Pulmonary artery endothelial cell (primary cell): Measurements from ENCODE around the gene CDKAL1. TPM values are rescaled to one million over a fixed set of nuclear protein-coding genes. Genes with fewer than 3 reads are reported as not detected.
"Not testable (repeated sequence)": the region's sequence is repeated elsewhere in the genome, so short reads cannot be mapped to it uniquely, and the experiment has no call there.

ENCODE experiments used
- DNase-seq: peaks from one replicate; pipeline ENCODE4 v3.0.0-alpha.2; 2011; ENCODE audit warnings: low read depth, low spot score
- total RNA-seq: library from RNA; depleted of rRNA; stranded (reverse); fragments of >200 nt; gene quantifications from 2 replicates; pipeline ENCODE4 v1.2.3, GENCODE V29; 2014

CDKAL1 gene
- total RNA-seq, 1 donor from 2014 or later, result 21.8 TPM

DNA sequence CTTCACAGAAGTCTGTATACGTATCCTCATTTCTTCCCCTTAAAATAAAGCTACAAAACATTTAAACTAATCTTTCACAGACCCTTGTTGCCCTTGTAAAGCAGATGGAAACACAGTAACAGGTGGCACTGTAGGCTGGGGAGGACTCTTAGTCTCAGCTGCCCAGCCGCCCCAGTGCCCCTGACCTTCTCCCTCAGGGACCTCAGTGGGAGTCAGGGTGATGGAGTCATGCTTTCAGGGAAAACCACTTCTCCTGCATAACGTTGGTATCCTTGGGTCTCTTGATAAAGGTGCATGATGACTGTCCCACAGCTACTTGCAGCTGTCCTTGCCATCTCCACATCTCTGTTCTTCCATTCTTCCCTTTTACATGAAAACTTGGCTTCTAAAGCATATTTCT, 198.6 kb downstream of the CDKAL1 start:
- no peak for DNase-seq

DNA sequence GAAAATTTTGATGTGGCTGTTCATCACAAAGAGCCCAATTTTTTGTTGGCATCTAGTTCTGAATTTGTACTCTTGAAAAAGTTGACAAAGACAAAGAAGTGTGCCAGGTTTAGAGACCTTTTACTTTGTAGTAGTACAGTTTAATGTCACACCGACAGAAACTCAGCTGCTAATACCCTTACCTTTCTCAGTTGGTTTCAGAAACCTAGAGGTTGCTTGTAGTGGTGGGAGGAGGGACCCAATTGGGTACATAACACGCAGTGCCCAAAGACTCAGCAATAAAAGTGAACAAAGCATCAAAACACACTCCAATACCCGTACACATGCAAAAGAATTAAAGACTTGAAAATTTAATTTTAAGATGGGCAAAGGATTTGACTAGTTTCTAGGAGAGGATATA, 203.7 kb downstream of the CDKAL1 start:
- no peak for DNase-seq

DNA sequence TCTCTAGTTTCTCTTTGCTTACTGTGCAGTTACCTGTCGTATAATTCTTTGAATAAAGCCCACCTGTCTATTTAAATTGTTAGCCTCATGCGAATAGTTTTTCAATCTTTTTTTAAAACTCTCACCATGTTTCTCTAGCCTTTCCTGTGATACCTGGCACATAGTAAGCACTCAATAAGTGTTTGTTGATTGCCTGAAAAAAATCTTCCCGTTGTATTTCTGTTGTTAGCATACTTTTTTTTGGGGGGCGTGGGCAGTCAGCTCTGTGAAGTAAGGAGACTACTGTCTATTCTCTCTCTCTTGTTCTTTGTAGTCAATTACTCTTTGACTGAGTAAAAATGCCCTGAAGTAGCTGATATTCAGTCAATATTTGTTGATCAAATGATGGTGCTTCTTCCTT, 205.8 kb downstream of the CDKAL1 start:
- no peak for DNase-seq

DNA sequence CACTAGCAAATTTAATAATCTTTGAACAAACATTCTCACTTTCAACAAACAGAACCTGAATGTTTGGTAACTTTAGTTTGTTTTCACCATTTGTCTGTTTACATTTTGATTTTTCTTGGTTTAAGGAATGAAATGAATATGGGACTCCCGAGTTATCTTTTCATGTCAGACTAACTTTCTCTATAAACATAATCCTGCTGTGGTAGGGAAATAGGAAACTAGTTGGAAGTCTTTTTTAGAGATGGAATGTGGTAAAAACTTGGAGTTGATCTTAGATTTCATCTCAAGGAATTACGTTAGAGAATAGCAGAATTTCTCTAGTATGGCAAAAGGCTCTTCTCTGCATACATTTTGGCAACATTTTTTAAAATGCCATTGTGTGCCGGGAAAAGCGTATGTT, 206.5 kb downstream of the CDKAL1 start:
- no peak for DNase-seq

DNA sequence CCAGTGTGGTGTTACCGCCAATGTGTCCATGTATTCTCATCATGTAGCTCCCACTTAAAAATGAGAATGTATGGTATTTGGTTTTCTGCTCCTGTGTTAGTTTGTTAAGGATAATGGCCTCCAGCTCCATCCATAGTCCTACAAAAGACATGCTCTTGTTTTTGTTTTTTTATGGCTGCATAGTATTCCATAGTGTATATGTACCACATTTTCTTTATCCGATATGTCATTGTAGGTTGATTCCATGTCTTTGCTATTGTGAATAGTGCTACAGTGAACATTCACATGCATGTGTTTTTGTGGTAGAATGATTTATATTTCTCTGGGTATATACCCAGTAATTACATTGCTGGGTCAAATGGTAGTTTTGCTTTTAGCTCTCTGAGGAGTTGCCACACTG, 207.2 kb downstream of the CDKAL1 start:
- no peak for DNase-seq

DNA sequence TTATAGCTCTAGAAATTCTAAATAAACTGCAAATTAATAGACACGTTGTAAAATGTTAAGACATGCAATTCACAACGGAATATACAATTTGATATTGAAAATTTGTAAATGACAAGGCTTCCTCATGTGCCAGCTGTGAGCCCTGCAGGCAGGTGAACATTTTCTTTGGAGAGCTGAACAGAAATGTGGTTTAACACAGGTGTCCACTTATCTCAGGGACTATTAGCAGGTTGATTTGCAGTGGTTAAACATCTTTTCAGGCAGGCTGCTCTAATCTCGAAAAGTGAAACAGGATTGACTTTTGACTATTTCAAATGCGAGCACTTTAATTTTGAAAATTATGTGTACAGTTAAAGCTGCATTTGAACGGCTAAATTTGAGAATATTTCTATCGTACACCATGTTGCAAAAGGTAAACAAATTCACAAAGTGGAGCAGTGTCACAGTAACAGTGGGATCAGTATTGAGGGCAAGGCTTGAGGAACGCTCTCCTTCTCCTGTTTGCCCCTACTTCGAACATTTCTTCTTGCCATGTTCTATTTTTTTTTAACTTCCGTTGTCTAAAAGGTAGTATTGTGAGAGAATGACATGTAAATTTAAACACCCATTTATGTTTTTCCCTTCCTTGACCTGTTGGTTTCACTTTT, 210.8 kb downstream of the CDKAL1 start:
- no peak for DNase-seq

DNA sequence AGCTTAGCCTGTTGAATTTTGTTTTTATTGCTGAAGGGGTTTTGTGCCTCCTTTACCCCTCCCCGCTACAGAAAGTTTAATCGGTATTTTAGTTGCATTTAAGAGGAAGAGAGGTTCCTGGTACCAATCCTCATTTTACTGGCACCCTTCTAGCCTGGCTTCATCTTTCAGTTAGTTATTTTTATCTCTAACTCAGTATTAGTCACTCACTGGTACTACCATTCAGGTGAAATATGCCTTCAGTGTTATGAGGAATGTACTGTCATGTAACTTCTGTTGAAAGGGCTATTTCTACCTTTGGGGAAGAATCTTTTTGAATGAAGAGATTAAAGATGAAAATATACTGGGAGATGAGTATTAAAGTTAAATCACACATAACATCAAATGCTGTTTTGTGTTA, 211.8 kb downstream of the CDKAL1 start:
- DNase-seq, result no peak

DNA sequence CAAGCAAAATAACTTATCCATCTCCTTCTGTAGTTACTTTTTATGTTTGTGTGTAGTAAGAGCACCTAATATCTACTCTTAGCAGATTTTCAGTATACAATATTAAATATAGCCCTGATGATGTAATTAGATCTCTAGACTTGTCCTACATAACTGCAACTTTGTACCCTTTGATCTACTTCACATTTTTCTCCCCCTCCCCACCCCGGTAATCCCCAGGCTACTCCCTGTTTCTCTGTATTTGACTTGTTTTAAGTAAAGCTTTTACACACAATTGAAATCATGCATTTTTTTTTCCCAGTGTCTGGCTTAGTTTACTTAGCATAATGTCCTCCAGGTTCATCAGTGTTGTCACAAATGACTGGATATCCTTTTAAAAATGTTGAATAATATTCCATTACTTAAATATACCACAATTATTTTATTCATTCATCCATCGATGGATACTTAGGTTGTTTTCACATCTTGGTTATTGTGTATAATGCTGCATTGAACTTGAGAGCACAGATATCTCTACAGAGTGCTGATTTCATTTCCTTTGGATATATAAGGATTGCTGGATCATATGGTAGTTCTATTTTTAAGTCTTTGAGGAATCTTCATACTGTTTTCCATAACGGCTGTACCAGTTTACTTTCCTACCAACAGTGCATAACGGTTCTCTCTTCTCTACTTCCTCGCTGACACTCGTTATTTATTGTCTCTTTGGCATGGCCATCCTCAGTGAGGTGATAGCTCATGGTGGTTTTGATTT, 212.7 kb downstream of the CDKAL1 start:
- DNase-seq, result no peak

DNA sequence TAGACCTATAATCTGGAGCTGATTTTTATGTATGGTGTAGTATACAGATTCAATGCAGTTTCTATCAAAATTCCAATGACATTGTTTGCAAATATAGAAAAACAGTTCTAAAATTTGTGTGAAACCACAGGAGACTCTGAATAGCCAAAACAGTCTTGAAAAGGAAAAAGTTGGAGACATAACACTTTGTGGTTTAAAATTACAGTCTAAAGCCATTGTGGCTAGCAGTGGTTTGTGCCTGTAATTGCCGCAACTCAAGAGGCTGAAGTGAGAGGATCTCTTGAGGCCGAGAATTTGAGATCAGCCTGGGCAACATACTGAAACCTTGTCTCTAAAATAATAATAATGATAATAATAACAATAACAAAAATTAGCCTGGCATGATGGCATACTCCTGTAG, 213.7 kb downstream of the CDKAL1 start:
- DNase-seq, result no peak

DNA sequence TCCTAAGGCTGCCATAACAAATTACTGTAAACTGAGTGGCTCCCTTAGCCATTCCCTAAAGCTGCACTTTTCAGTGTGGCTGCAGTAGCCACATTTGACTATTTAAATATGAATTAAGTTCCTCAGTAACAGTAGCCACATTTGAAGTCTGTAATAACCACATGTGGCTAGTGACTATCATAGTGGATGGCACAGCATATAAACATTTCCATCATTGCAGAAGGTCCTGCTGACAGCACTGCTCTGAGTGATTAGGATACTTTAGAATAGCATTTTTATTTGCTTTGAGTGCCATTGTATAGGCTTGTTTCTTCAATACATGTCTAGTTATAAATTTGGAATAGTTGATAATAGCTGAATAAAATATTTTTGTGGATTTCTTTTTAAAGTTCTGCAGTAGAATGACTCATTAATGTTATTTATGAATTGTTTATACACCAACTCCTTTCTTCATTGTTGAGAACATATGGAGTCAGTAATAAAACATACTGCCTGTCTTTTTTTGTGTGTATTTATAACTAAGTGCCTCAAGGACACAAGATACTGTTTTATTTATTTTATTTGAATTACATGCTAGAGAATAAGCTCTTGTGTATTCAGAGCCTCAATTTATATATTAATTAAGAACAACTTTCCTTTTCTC, 217.2 kb downstream of the CDKAL1 start:
- no peak for DNase-seq

DNA sequence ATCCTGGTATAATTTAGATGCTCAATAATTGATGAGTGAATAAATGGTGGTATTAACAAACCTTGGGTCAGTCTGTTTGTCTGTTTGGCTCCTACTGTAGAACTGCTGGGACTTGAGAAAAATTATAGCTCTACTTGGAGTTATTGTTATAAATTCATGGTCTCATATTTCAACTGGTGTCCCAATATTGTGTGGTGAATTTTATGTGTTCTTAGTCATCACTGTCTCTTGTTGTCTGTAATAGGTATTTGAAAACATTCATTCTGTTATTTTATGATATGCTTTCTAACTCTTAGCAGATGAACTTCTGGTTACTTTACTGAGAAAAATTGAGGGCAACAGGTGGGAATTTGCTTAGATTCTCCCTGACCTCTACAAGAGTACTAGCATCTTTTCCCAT, 221.4 kb downstream of the CDKAL1 start:
- DNase-seq, result no peak

DNA sequence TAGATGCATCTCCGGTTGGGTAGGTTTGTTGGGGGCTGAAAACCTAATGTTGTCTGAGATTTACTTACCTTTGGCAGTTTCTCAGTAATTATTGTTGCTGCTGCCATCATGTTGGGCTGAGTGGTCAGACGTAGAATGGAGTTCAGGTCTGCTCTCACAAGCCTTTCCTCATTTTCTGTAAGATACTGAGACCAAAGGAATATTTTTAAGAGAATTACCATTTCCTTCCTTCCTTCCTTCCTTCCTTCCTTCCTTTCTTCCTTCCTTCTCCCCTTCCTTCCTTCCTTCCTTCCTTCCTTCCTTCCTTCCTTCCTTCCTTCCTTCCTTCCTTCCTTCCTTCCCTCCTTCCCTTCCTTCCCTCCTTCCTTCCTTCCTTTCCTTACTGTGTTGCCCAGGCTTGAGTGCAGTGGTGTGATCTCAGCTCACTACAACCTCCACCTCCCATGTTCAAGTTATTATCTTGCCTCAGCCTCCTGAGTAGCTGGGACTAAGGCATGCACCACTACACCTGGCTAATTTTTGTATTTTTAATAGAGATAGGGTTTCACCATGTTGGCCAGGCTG, 222.4 kb downstream of the CDKAL1 start:
- DNase-seq, result not testable (repeated sequence)

DNA sequence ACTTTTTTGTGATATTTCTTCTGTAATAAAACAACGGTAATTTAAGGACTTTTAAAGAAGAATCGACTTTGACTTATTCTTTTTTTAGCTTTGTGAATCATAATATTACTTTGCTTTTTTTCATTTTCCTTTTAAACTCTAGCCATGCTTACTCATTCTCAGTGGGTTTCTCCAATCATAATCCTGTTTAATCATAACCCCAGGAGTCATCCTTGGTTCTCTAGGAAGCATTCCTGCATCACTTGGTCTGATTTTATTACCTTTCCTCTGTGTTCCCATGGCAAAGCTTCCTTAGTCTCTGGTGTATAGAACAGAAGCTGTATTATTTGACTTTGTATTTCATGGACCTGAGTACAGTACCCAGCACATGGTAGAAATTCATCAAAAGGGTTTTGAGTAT, 223.5 kb downstream of the CDKAL1 start:
- DNase-seq, result no peak

DNA sequence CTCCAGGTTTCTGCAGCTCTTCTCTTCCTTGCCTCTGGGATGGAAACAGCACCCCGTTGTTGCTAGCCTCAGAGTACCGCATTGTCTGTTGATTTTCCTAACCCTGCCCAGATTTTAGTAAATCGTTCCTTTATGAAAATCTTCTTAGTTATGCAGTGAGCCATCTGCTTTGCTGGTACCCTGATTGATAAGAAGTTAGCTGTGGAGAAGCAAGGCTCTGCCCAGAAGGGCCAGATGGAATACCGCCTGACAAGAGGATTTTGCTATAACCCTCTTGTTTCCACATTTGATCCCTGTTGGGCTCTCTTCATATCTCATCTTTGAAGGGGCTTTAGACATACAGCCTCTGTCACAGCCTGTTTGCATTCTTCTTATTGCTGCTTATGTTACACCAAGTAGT, 229.0 kb downstream of the CDKAL1 start:
- no peak for DNase-seq

DNA sequence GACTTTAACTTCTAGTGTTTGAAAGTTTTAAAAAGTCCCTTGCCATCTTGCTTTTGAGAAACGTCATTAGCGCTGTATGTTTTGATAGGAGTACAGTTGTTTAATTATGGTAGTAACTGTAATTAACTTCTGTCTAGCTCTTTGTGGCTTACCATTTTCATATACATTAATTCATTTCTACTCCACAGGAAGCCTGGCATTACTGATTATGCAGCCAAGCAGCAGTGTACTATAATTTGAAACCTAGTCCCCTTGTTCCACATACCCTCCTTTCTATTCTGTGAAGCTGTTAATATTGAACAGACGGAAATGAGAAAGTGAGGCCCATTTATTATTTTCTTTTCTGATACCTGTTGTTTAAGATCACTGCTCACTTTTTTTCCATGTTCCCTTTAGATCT, 235.4 kb downstream of the CDKAL1 start:
- no peak for DNase-seq

DNA sequence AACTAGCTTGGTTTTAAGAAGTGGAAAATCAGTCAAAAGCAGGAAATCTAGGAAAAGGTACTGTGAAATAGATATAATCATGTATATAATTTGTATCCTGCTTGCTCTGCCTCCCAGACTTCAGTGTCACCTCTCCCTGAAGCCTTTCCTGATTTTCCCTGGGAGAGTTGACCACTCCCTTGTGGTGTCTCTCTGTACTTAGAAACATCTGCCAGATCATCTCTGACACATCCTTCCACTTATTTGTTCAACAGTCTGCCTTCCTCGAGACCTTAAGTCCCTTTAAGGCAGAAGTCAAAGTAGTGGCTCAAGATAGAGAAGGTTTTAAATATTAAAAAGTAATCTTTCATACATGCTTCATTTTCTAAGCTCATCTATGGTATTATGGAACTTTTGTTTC, 236.5 kb downstream of the CDKAL1 start:
- no peak for DNase-seq

DNA sequence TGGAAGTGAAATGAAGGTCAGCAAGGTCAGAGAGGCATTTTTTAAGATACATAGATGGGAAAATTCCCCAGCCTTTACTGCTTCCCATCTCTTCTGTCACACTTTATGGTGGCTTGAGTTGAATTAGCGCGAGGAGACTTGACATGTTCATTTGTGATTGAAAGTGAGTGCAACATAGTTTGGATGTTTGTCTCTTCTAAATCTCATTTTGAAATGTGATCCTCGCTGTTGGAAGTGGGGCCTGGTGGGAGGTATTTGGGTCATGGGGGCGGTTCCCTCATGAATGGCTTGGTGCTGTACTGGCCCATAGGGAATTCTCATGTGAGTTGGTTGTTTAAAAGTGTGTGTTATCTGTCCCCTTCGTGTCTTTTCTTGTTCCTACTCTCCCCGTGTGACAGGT, 237.2 kb downstream of the CDKAL1 start:
- no peak for DNase-seq

DNA sequence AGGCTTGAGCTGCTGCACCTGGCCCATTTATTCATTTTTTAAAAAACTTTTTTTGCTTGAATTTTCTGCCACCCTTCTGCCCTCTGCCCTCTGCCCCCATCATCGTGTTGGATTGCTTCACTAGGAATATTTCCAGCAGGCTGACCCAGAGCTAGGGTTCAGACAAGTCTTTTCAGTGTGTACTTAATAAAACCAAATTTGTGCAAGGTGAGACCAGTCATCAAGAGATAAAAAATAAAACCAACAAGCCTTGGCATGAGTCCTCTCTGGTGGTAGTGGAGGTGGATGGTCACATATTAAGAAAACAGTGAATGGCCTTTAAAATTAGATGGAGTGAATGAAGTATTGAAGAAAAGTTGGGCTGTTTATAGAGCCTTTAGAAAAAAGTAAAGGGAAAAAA, 239.6 kb downstream of the CDKAL1 start:
- DNase-seq, result no peak

DNA sequence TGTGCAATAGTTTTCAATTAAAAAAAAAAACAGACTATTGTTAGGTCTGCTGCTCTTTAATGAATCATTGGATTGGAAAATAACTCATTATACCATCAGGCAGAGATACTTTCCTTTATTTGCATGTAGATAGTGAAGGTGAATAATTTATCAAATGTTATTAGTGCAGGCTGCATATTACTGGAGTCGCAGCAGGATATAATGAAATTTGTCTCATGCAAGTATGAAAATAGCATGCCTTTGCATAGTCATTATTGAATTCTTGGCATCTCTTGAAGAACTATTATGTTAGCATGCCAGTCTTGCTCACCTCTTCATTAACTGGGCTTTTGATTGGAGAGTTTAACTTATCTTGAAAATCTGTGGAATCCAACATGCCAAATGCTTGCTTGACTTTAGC, 241.7 kb downstream of the CDKAL1 start:
- no peak for DNase-seq

DNA sequence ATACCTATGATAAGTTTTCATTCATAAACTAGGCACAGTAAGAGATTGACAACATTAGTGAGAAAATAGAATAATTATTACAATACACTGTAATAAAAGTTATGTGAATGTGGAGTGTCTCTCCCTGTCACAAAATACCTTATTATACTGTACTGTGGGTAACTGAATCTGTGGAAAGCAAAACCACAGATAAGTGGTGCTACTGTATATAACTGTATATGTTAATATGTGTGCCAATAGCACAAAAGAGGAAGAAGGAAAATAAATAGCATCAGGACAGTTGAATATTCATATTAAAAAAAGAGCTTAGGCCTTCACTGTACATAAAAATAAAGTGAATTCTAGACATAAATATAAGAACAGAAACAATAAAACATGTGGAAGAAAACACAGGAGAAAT, 243.5 kb downstream of the CDKAL1 start:
- DNase-seq, result no peak

DNA sequence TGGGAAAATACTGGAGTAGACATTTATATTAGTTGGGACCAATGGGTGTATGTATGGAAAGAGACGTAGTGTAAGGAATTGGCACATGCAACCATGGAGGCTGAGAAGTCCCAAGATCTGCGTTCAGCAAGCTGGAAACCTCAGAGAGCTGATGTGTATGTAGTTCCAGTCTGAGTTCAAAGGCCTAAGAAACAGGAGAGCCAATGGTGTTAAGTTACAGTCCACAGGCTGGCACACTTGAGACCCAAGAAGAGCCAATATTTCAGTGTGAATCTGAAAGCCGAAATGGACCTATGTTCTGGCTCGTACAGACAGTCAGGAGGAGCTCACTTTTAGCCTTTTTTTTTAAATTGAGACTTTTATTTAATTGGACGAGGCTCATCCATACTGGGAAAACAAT, 244.2 kb downstream of the CDKAL1 start:
- DNase-seq, result no peak

DNA sequence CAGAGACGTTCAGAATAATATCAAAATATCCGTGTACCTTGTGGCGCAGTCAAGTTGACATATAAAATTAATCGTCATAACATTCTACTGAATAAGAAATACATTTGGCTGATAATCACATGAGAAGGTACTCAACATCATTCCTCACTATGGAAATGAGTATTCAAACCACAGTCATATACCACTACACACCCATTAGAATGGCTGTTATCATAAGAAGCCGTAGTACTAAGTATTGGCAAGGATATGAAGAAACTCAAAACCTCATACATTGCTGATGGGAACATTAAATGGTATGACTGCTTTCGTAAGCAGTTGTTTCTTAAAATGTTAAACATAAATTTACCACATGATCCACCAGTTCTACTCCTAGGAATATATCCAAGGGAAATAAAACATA, 244.7 kb downstream of the CDKAL1 start:
- DNase-seq, result no peak

DNA sequence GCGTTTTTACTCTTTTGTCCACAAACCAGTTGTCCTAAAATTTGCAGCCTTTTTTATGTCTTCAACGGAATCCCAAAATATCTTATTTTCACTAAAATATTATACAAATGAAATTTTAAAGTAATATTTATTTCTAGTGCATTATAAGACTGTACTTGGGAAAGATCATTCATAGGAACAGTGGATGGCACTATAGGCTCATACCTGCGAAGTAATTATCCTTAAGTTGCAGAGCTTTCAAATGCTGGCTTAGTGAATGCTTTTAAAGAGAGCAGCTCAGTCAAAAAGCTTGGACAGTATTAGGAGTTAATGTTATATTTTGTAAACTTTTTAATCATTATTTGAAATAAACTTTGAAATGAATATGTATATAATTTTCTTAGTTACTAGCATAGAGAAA, 254.9 kb downstream of the CDKAL1 start:
- DNase-seq, result no peak
